ENCODE data around the gene NUP205. TPM values are rescaled to one million over a fixed set of nuclear protein-coding genes. Genes with fewer than 3 reads are reported as not detected.

Gene NUP205, protein sequence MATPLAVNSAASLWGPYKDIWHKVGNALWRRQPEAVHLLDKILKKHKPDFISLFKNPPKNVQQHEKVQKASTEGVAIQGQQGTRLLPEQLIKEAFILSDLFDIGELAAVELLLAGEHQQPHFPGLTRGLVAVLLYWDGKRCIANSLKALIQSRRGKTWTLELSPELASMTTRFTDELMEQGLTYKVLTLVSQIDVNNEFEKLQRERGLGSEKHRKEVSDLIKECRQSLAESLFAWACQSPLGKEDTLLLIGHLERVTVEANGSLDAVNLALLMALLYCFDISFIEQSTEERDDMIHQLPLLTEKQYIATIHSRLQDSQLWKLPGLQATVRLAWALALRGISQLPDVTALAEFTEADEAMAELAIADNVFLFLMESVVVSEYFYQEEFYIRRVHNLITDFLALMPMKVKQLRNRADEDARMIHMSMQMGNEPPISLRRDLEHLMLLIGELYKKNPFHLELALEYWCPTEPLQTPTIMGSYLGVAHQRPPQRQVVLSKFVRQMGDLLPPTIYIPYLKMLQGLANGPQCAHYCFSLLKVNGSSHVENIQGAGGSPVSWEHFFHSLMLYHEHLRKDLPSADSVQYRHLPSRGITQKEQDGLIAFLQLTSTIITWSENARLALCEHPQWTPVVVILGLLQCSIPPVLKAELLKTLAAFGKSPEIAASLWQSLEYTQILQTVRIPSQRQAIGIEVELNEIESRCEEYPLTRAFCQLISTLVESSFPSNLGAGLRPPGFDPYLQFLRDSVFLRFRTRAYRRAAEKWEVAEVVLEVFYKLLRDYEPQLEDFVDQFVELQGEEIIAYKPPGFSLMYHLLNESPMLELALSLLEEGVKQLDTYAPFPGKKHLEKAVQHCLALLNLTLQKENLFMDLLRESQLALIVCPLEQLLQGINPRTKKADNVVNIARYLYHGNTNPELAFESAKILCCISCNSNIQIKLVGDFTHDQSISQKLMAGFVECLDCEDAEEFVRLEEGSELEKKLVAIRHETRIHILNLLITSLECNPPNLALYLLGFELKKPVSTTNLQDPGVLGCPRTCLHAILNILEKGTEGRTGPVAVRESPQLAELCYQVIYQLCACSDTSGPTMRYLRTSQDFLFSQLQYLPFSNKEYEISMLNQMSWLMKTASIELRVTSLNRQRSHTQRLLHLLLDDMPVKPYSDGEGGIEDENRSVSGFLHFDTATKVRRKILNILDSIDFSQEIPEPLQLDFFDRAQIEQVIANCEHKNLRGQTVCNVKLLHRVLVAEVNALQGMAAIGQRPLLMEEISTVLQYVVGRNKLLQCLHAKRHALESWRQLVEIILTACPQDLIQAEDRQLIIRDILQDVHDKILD (N-terminal part only)
- total RNA-seq: 58.1 TPM

- peak; percentile 75 for DNase-seq (ENCODE audit: low spot score)
These were observed at the start of gene NUP205 for GRCh38 chr7:135557455-135558336. Gene NUP205, plus strand, starts transcription at chr7:135557917. Its CDS starts 28 bp downstream, at chr7:135557945.

- no peak for DNase-seq (ENCODE audit: low spot score)
These were observed 48.7 kb upstream of the NUP205 start for GRCh38 chr7:135508883-135509588.

DNA sequence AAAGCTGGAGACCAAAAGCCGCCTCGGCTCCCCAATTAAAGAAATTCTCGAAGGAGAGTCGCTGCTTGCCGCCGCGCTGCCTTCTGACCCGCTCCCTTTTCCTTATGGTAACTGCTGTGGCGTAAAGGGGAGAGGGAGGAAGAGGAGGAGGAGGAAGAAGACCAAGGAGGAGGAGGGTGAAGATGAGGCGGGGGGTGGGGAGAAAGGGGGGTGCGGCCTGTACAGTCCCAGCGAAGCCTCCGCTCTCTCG, 48.2 kb upstream of the NUP205 start:
- DNase-seq (ENCODE audit: low spot score): no peak

DNA sequence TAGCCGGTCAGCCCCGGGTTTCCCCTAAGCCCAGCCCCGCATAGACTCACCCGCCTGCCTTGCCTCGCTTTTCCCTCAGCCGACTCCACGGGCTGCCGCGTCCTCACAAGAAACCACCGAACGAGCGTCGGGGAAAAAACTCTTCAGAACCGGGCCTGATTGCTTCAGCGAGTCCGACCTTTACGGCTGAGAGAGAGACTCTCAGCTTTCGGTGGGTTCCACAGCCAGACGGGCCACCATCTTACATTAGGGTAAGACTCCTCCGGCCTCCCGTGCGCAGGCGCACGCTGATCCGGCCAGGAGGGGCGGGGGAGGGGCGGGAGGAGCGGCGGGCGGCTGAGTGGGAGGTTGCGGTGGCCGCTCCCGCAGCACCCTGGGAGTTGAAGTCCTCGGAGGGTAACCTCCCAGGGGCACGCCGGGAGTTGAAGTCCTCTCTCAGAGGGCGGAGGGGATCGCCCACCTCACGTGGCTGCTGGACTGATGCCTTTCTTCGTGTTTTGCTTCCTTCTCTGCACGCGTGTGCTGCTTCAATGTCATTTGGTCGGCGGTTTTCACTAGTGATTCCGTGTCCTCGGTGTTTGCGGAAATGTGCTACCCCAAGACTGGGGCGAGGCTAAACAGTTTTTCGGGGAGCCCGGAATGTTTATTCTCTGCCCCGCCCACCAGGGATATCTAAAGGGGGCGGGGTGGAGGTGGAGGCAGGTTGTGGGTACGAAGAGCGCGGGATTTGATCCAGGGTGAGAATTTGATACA, 47.7 kb upstream of the NUP205 start, which contains the start of gene CNOT4:
TSS of gene CNOT4 (minus strand) at position 264 of the 753 bp plus-strand sequence. CDS start 71,771 bp downstream, outside the sequence.
- DNase-seq (ENCODE audit: low spot score): peak; percentile 97

GRCh38 chr7:135510592-135511183, 47.0 kb upstream of the NUP205 start:
- DNase-seq (ENCODE audit: low spot score): no peak

GRCh38 chr7:135512135-135512887, 45.4 kb upstream of the NUP205 start:
- no peak for DNase-seq (ENCODE audit: low spot score)

- DNase-seq (ENCODE audit: low spot score): no peak
These were observed 42.9 kb upstream of the NUP205 start for GRCh38 chr7:135514856-135515255.

DNA sequence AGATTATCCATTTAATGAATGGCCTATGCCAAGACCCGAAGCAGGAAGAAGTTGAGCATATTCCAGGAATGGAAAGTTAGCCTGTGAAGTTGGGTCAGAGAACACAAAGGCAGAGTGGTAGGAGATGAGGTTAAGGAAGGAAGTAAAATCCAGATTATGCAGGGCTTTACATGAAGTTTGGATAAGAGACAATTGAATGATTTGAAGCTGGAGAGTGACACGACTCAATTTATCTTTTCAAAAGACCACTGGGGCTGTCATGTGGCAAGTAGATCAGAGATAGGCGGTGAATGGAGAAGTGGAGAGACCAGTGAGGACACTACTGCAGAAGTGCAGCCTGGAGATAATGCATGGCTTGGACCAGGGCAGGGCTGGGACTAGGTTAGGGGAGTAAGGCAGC, 40.7 kb upstream of the NUP205 start:
- no peak for DNase-seq (ENCODE audit: low spot score)

GRCh38 chr7:135518748-135519147, 39.0 kb upstream of the NUP205 start:
- DNase-seq (ENCODE audit: low spot score): no peak

DNA sequence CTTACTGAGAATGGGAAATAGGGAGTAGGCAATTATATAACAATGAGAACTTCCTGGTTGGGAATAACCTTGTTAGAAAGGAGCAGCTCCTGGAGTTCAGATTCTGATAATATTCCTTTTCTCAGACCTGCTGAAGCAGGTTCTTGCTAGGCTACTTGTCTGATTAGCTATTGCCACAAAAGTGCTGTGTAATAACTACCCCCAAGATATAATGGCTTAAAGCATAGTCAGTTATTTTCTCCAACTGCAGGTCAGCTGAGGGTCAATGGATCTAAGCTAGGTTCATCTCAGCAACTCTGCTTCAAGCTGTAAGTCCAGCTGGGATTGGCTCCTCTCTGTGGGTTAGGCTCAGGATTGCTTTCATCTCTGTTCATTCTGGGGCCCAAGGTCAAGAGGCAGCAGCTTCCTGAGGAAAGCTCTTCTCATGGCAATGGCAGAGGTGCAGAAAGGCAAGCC, 38.5 kb upstream of the NUP205 start:
- DNase-seq (ENCODE audit: low spot score): no peak

DNA sequence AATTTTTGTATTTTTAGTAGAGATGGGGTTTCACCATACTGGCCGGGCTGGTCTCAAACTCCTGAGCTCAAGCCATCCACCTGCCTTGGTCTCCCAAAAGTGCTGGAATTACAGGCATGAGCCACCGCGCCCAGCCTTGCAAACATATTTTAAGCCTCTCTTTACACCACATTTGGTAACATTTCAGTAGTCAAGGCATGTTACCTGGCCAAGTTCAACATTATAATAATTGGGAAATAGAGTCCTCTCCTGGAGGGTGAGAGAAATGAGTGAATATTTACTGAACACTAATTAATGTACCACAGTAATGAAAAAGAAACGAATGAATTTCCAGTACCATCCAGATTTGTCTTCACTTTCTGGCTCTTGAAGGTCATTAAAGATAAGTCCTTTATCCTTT, 37.8 kb upstream of the NUP205 start:
- DNase-seq (ENCODE audit: low spot score): no peak

GRCh38 chr7:135522509-135522908, 35.2 kb upstream of the NUP205 start:
- DNase-seq (ENCODE audit: low spot score): no peak

- DNase-seq (ENCODE audit: low spot score): no peak
These were observed 34.6 kb upstream of the NUP205 start for GRCh38 chr7:135523146-135523545.

DNA sequence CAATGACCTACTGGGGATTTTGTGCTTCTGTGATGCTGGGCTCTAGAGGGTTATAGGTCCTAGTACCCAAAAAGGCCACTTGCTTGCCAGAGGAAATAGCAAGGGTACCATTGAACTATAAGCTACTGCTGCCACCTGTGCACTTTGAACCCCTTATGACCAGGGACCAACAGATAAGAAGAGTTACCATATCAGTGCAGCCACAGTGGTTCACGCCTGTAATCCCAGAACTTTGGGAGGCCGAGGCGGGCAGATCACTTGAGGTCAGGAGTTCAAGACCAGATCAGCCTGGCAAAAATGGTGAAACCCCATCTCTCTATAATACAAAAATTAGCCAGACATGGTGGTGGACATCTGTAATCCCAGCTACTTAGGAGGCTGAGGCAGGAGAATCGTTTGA, 32.3 kb upstream of the NUP205 start:
- no peak for DNase-seq (ENCODE audit: low spot score)

- no peak for DNase-seq (ENCODE audit: low spot score)
These were observed 30.7 kb upstream of the NUP205 start for GRCh38 chr7:135527025-135527424.

DNA sequence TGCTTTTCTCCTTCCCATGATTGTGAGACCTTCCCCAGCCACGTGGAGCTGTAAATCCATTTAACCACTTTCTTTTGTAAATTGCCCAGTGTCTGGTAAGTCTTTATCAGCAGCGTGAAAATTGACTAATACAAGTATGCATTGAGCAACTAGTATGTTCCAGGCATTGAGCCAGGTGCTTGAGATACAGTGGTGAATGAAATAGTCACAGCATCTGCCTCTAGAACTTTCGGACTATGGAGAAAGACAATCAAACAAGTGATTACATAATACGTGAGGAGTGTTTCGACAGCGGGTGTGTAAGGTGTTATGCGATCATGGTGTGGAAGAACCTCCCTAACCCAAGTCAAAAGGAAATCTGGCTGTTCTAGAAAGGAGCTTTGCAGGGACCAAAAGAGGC, 21.6 kb upstream of the NUP205 start:
- no peak for DNase-seq (ENCODE audit: low spot score)

DNA sequence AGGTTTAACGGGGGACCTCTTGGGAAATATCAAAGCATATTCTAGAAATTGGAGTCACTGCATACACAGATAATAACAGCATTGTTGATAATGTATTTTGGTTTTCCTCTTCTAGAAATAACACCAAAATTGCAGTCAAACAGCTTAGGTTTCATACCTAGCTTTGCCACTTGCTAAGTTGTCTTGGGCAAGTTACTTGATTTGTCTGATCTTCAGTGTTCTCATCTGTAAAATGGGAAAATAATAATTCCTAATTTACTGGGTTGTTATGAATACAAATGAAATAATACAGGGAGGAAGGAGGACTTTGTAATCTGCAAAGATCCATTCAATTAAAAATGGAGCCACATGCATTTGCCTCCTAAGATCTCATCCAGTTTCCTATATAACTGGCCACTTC, 20.3 kb upstream of the NUP205 start:
- no peak for DNase-seq (ENCODE audit: low spot score)

DNA sequence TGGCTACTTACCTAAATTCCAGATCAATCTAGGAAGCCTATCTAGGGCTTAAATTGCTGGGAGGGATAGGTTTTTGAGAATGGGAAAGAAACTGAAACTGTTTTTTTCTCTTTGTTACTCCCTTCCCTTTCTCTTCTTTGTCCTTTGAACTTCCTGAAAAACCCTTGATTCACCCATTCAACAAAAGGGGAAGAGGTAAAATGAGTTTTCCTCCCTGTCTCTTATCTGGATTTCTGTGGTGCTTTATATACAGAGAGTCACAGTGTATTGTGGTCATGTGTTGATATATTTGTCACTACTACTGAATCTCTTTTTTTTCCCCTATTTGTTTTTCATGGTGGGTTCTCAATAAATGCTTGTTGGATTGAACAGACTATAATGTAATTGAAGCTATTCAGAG, 19.8 kb upstream of the NUP205 start:
- DNase-seq (ENCODE audit: low spot score): no peak

All from ureter (tissue), 1 donor.